CD4-positive, alpha-beta T cell treated with Interleukin-10 for 1 hour (primary cell): ENCODE results near the gene NDUFS7.

ENCODE experiments used
- DNase-seq: peaks from one replicate; pipeline ENCODE4 v3.0.0-alpha.2; 2020

NDUFS7 gene

GRCh38 chr19:1434577-1435060 lies 50.9 kb downstream of the NDUFS7 start:
- DNase-seq, result no peak

DNA sequence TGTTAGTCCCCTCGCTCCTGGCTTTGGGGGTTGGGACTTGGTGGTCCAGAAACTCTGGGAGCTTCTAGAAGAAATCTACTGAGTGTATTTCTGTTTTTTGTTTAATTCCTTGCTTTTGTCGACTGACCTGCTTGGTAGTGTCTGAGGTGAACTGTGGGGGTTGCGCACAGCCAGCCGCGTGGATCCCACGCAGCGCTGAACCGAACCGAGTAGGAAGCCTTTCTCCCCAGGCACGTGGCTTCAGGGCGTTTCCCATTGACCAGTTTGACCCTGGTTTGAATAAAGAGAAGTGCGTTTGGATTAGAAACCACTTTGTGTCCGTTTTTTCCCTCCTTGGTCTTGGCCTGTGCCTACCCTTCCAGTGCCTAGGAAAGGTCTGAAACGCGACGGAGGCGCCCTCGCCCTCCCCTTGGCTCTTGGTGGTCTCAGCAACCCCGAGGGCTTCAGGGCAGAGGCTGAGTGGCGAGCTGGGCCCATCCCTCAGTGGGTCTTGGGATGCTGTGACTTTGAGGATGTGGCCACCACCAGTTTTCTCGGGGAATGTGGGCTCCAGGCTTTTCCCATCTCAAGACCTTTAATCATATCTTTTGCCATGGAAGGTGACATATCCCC lies 51.8 kb downstream of the NDUFS7 start:
- no peak for DNase-seq

DNA sequence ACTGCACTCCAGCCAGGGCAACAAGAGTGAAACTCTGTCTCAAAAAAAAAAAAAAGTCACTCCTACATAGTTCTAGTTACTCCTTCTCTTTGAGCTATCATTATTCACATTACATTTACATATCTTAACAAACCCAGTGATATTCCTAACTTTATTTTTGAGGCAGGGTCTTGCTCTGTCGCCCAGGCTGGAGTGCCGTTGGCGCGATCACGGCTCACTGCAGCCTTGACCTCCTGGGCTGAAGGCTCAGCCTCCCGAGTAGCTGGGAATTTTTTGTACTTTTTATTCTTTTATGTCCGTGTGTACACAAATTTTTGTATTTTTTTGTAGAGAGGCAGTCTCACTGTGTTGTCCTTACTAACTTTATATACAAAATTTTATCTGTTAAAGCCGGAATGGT lies 53.9 kb downstream of the NDUFS7 start:
- no peak for DNase-seq

DNA sequence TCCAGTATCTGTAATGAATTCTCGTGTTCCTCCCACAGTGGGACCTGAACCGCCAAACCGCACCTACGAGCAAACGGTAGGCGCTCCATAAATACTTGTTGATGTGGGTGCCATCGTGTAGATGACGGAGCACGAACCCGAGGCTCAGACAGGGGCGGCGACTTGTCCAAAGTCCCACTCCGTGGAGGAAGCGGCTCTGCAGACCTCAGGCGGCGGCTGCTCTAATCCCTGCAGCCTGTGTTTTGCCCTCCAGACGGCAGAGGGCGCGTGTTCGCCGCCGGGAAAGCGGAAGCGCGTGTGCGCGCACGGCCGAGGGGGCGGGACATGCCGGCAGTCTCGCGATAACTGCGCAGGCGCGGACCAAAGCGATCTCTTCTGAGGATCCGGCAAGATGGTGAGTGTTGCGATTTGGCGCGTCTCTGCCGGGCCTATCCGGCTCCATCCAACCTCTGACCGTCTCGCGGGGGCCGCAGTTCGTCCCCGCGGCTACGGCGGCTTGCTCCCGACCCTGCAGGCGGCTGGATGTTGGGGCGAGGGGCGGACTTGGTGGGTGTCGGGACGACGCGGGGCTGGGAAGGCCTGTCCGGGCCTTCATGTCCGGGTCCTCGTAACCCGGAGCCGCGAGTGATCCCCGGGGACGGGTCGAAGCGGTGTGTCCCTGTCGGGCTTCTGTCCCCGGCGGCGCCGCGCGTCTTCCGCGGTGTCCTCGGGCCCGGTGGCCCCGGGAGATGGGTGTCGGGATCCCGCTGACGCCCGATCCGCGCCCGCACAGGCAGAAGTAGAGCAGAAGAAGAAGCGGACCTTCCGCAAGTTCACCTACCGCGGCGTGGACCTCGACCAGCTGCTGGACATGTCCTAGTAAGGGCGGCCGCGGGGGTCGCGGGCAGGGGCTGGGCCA lies 54.6 kb downstream of the NDUFS7 start, which contains the start of gene RPS15:
Gene RPS15, plus strand, starts transcription at position 362 of the 898 bp plus-strand sequence. Its CDS starts 30 bp downstream, at position 392.
- DNase-seq, result peak; percentile 96

DNA sequence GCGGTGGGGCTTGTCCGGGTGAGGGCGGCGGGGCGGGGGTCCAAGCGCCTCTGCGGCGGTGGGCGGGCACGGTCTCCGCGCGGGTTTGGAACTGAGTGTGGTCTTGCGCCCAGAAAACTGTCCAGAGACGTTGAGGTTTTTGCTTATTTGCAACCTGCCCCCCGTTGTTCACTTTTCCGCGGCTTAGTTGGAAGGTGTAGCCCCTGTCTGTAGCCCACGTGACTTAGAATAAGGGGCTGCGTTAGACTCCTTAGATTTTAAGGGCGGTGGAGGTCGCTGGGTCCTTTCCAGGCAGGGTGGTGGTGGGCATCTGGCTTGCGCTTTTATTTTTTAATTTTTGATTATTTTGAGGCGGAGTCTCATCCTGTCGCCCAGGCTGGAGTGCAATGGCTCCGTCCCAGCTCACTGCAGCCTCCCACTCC lies 55.2 kb downstream of the NDUFS7 start:
- no peak for DNase-seq

DNA sequence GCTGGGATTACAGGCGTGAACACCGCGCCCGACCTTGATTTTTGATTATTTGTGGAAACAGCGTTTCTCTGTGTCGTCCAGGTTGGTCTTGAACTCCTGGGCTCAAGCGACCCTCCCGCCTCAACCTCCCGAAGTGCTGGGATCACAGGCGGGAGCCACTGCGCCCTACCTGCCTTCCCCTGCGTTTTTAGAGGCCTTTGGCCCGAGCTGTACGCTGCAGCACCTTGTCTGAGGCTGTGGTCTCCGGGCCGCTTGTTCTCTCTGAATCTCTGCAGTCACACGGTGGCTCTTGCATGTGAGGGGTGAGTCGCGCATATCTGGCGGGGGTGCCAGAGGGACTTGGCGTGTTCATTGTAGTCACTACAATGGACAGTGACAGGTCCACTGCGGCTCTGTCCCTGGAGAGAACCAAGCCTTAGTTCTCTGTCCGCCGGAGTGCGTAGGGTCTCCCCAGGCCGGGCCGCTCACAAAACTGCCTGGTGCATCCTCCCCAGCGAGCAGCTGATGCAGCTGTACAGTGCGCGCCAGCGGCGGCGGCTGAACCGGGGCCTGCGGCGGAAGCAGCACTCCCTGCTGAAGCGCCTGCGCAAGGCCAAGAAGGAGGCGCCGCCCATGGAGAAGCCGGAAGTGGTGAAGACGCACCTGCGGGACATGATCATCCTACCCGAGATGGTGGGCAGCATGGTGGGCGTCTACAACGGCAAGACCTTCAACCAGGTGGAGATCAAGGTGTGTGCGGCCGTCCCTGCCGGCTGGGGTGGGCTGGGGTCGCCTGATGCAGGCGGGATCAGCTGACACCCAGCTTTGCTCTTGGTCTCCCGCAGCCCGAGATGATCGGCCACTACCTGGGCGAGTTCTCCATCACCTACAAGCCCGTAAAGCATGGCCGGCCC lies 56.1 kb downstream of the NDUFS7 start:
- peak; percentile 37 for DNase-seq

DNA sequence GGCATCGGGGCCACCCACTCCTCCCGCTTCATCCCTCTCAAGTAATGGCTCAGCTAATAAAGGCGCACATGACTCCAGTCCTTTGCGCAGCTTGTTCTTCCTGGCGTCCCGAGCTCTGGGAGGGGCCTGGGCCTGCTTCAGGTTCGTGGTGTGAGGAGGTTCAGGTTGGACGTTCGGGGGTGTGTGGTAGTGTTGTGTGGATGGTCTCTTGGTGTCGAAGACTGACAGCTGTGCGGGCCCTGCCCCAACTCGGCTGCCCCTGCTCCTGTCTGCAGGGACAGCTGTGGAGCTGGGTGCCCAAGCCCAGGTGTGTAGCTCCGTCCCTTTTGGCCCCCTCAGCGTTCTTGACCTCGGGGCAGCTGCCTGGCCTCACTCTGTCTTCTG lies 56.7 kb downstream of the NDUFS7 start:
- no peak for DNase-seq

- DNase-seq, result no peak
Measured at GRCh38 chr19:1441022-1441426, 57.3 kb downstream of the NDUFS7 start.

- DNase-seq, result no peak
Measured at GRCh38 chr19:1441677-1442438, 58.2 kb downstream of the NDUFS7 start.
